Hematopoietic multipotent progenitor cell treated with erythropoietin and hydrocortisone succinate and interleukin-3 and kit ligand, for 4 days (in vitro differentiated cells): ENCODE results near the gene NAP1L1.

Experiments
- DNase-seq: peaks from one replicate; pipeline ENCODE4 v3.0.0-alpha.2; 2015

The NAP1L1 gene, protein sequence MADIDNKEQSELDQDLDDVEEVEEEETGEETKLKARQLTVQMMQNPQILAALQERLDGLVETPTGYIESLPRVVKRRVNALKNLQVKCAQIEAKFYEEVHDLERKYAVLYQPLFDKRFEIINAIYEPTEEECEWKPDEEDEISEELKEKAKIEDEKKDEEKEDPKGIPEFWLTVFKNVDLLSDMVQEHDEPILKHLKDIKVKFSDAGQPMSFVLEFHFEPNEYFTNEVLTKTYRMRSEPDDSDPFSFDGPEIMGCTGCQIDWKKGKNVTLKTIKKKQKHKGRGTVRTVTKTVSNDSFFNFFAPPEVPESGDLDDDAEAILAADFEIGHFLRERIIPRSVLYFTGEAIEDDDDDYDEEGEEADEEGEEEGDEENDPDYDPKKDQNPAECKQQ

GRCh38 chr12:76083904-76084862 is at the start of gene NAP1L1:
TSS of gene NAP1L1 (minus strand) at chr12:76084685. CDS start at chr12:76074219, 10,466 bp downstream.
- peak; percentile 99 for DNase-seq

DNA sequence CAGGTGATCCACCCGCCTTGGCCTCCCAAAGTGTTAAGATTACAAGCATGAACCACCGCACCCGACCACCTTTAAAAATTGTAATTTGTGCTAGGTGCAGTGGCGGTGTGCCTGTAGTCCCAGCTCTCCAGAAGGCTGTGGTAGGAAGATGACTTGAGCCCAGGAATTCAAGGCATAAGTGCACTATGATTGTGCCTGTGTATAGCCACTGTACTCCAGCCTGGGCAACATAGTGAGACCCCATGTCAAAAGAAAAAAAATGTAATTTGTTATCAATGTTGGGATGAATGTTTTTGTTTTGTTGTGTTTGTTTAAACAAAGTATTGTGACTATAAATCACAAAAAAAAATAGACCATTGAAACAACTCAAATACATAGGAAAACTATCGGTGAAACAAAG is 43.1 kb upstream of the NAP1L1 start:
- DNase-seq = no peak

DNA sequence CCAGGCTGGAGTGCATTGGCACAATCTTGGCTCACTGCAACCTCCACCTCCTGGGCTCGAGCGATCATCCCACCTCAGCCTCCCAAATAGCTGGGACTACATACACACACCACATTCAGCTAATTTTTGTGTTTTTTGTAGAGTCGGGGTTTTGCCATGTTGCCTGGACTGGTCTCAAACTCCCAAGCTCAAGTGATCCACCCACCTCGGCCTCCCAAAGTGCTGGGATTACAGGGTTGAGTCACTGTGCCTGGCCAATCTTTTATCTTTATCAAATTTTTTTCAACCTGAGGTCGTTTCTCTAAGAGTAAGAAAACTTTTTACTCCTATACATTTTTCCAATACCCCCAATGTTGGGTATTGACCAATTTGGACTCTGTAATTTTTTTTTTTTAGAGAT is 40.0 kb upstream of the NAP1L1 start:
- DNase-seq = no peak

GRCh38 chr12:76123259-76124212 is 39.1 kb upstream of the NAP1L1 start:
- DNase-seq = no peak

GRCh38 chr12:76119887-76120286 is 35.4 kb upstream of the NAP1L1 start:
- DNase-seq = no peak

- no peak for DNase-seq
Observed at GRCh38 chr12:76117751-76118150, 33.3 kb upstream of the NAP1L1 start.

DNA sequence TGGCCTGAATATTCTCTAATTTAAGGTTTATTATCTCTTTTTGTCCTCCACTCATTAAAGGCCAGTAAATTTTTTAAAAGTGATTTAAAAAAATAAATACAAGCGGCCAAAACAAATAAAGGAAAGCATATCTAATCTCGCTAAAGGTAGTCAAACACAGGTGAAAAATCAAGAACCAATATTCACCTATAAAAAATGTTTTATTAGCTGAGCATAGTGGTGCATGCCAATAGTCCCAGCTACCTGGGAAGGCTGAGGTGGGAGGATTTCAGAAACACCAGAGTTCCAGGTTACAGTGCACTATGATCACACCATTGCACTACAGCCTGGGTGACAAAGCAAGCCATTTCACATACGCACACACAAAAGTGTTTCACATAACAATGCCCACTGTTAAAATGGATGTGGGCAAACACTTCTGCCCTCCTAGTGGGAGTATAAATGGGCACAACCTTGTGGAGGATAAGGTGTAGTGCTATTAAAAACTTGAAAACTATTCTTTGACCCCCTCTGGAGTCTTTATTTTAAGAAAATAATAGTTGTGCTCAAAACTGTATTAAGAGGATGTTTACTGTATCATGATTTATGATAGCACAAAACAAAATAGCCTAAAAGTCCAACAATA is 32.7 kb upstream of the NAP1L1 start:
- DNase-seq = peak; percentile 21

GRCh38 chr12:76113800-76114757 is 29.6 kb upstream of the NAP1L1 start:
- DNase-seq = peak; percentile 62

- DNase-seq = no peak
Observed at GRCh38 chr12:76111209-76111749, 26.8 kb upstream of the NAP1L1 start.

DNA sequence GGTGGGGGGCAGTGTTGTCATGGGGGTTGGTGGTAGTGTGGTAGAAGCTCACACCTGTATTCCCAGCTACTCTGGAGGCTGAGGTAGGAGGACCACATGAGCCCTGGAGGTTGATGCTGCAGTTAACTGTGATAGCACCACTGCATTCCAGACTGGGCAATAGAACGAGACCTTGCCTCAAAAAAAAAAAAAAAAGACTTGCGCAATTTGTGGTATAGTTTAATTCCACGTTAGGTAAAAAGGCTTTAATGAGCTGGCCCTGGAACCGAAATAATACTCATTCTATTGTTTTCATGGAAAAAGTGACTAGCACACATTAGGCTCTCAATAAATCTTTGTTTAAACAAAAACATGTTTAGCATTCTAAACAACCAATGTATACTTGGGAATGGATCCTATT is 25.4 kb upstream of the NAP1L1 start:
- no peak for DNase-seq

DNA sequence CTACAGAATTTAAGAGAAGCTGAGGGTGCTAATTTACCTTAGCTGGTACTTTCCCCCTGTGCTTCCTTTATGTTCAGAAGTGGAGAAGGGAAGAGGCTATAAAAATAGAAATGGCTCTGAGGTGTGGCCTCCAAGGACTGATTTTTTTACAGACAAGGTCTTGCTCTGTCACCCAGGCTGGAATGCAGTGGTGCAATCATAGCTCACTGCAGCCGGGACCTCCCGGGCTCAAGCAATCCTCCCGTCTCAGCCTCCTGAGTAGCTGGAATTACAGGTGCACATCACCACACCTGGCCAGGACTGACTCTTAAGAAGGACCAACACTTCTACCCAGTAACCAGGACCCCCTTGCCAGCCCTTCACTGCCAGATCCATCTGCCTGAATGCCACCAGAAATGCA is 23.9 kb upstream of the NAP1L1 start:
- no peak for DNase-seq

GRCh38 chr12:76106631-76107030 is 22.1 kb upstream of the NAP1L1 start:
- DNase-seq = no peak

GRCh38 chr12:76103958-76104357 is 19.5 kb upstream of the NAP1L1 start:
- DNase-seq = no peak

GRCh38 chr12:76101739-76102385 is 17.4 kb upstream of the NAP1L1 start:
- no peak for DNase-seq

DNA sequence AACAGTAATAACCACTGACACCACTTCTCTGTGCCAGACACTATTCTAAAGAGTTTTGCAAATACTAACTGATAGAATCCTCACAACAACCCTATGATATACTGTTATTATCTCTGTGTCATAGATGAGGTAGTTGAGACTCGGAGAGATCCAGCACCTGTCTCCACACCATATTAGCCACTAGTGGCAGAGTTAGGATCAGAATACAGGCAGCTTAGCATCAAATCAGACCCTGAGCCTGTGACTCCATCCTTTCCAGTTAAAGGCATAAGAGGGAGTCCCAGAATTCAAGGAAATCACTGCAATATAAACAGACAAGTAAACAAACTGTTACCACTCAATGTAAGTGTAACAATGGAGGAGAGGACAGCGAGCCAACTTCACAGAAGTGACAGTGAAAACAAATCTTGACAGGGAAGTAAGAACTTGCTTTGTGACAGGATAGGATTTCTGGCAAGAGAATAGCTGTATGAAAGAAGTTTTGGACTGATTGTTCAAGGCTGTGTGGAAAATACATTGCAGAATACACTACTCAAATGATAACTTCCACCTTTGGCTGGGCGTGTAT is 11.7 kb upstream of the NAP1L1 start:
- DNase-seq = no peak

DNA sequence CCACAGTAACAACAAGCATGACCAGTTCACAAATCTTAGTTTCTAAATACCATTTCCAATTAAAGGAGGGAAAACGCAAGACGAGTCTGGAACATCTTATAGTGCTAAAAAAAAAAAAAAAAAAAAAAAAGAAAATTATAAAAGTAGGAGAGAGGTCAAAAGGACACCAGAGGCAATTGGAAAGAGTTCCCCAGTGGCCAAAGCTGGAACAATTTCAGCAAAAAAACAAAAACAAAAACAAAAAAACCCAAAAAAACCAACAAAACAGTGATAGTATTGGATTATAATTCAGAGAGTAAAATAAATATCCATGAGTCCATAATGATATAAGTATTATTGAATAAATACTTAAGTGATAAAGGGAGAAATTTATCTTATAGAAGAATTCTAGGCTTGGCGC is 10.3 kb upstream of the NAP1L1 start:
- no peak for DNase-seq

DNA sequence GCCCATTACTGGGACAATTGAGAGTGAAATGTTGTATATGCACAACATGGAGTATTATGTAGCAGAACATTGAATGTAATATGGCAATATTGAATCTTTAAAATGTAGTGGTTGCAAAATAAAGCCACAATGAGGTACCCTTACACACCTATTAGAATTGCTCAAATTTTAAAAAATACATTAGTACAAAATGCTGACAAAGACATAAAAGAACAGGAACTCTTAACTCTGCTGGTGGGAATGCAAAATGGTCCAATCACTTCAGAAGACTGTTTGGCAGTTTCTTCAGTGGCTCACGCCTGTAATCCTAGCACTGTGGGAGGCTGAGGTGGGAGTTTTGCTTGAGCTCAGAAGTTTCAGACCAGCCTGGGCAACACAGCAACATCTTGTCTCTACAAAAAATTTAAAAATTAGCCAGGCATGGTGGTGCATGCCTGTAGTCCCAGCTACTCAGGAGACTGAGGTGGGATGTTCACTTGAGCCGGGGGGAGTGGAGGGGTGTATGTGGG is 6.8 kb upstream of the NAP1L1 start:
- DNase-seq = no peak

GRCh38 chr12:76085520-76085868 is 1.0 kb upstream of the NAP1L1 start:
- peak; percentile 75 for DNase-seq

DNA sequence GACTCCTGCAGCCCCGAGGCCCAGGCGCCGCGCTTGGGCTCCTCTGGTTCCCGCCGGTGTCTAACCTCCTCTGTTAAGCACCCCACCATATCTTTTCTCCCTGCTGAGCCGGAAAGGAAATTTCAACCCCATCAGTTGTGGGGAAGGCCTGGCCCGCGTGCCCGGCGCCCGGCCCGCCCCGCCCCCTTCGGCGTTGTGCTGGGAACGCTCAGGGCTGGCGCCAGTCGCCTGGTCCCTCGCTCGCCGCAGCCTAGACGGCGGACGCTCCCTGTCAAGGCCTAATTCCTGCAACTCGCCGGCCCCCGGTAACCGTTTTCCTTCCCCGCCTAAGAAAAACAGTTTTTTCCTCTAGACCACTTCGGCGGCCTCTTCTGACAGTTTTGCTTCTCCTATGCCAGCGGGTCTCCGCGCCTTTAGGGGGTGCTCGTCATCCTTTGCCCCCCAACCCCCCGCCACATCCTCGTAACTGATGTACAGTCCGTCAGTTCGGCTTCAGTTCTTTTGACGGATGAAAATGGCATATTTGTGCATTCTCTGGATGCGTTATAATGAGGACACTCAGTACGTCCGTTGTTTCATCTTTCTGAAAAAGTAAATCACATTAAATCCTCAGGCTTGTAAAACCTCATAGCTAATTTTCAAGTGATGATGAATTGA is 506 bp upstream of the NAP1L1 start:
- DNase-seq = no peak
